GM18511 (cell line): ENCODE data around the gene ROBO1.

ENCODE experiments used
- ATAC-seq: cut with Tn5 transposase; IDR thresholded peaks from one replicate; pipeline ENCODE4 v1.9.1; 2021; ENCODE audit warnings: mild to moderate bottlenecking, moderate library complexity; ENCODE audit not compliant: unreplicated experiment

ROBO1 gene

GRCh38 chr3:78610462-78611125 lies 1157.2 kb downstream of the ROBO1 start:
- no peak for ATAC-seq

DNA sequence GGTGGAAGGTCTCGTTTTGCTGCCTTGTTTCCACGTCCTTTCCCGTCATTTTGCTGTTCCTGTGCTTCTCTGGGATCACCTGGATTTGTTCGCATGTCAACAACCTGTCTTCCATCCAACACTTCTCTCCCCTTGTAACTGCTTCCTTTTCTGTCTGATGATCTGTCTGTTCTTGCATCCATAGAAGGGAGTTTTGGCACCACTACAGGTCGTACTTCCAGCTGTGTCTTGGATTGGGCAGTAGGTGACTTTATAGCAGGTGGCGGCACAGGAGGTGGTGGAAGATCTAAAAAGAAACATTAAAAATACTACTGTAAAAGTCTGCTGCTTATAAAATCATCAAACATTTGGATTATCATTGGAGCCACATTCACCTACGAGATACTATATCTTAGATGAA lies 1161.0 kb downstream of the ROBO1 start:
- no peak for ATAC-seq

DNA sequence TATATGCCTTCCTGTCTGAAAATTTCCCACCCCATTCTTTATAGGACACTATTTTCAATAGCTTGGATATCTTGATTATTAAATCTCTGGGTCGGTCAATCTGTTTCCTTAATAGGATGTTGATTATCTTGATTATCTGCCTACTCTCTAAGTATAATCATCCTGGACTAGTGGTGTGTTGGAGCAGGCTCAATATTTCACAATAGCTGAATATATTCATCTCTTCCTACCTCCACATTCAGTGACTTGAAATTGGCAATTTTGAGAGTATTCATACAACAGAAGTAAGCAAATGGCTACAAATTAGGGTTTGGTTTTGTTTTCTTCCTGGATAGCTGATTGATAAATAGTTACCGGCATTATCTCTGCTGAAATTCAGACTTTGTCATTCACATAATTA lies 1162.6 kb downstream of the ROBO1 start:
- no peak for ATAC-seq

DNA sequence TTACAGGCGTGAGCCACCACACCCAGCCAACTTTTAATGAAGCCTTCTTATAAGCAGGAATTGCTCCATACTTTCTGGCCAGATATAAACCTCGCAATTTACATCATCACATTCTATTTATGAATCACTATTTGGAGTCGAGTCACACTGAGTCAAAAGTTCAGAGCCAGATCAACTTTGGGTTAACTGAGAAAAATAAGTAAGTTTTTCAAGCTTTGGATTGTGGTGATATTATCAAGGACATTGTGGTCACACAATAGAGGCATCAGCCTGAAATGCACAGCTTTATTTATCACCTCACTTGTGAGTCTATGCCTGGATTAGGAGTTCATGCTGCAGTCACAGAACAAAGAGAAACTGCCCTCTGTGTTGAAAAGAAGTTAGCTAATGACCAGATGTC lies 1163.5 kb downstream of the ROBO1 start:
- ATAC-seq = no peak

DNA sequence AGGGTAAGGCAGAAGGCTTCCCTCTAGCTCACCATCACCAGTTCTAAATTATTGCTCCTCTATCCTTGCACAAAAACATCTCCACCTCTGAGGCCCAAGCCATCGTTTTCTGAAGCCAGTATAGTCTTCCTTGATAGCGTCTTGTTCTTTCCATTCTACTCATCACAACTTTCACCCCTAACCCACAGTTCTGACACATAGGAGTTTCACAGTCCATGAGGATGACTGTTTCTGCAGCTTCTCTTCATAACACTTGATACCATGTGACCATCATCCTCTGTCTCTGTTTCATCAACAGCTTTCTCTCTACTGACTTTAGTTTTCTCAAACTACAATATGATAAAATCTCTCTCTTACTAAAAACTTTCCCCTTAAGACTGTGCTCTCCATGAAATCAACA lies 1166.5 kb downstream of the ROBO1 start:
- ATAC-seq = no peak

GRCh38 chr3:78589778-78590177 lies 1178.0 kb downstream of the ROBO1 start:
- ATAC-seq = no peak

GRCh38 chr3:78588906-78589621 lies 1178.7 kb downstream of the ROBO1 start:
- no peak for ATAC-seq

DNA sequence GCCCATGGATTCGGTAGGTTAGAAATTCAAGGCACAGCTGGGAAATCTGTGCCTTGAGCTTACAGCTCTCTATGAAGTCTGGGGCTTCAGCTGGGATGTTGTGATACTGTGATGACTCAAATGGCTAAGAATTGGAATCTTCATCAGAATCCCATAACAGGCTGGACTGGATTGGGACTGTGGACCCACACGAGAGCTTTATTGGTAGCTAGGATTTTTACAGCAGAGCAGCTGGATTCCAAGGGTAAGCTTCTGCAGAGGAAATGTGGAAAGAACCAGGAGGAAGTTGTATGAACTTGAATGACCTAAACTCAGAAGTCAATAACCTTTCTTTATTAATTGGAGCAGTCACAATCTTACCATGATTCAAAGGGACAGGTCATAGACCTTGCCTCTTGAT lies 1187.1 kb downstream of the ROBO1 start:
- ATAC-seq = no peak

DNA sequence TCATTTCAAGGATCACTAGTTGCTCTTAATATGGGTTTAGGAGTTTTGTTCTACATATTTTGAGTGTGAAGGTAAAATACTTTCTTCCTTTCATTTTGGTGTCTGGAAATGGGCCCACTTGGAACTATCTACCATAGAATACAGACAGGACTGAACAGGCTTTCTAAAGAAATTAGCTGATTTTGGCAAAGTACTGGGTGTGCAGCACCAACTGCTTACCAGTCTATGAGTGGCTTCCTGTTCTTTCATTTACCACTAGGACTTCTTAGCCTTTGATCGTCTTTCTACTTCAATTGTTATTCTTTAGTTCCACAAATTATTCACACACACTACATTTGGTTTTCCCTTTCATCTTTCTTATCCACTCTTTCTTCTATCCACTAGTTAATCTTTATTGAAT lies 1196.3 kb downstream of the ROBO1 start:
- ATAC-seq = no peak

- ATAC-seq = no peak
Measured at GRCh38 chr3:78570496-78570895, 1197.3 kb downstream of the ROBO1 start.

GRCh38 chr3:78569804-78570203 lies 1198.0 kb downstream of the ROBO1 start:
- no peak for ATAC-seq

GRCh38 chr3:78565712-78566111 lies 1202.1 kb downstream of the ROBO1 start:
- no peak for ATAC-seq

GRCh38 chr3:78562328-78562727 lies 1205.5 kb downstream of the ROBO1 start:
- no peak for ATAC-seq
